Transverse colon (tissue), 4 donors: ENCODE data around the gene RPP30.

Experiments used
- CTCF ChIP-seq, 5 experiments: fragments of 200-600 bp in 3 of 5; fragments of 450-650 bp in 2 of 5; sonication (generic) in 3 of 5; IDR thresholded peaks; 1 replicate in 2 of 5; 2 replicates in 3 of 5; pipeline ENCODE4 v1.5.1; 2016 to 2017; ENCODE audit warnings: antibody characterized with exemption in 5 of 5, inconsistent platforms in 3 of 5, mild to moderate bottlenecking in 2 of 5, moderate library complexity in 1 of 5
- EP300 ChIP-seq: sonication (generic); formaldehyde crosslinking; IDR thresholded peaks from one replicate; pipeline ENCODE4 v1.6.1; 2017; ENCODE audit warnings: antibody characterized with exemption, low read depth
- POLR2A ChIP-seq: fragments of 450-650 bp; IDR thresholded peaks from one replicate; pipeline ENCODE4 v1.6.1; 2016; ENCODE audit warnings: antibody characterized with exemption, mild to moderate bottlenecking, moderate library complexity
- POLR2AphosphoS5 ChIP-seq, 3 donors: sonication (generic); formaldehyde crosslinking; IDR thresholded peaks; one replicate each; pipeline ENCODE4 v1.6.1; 2016; ENCODE audit warnings: antibody characterized with exemption in 3 of 3

GRCh38 chr10:90930971-90931871 is 59.4 kb downstream of the RPP30 start:
- no peak for TF ChIP-seq POLR2A
- TF ChIP-seq EP300 = no peak
- no peak for TF ChIP-seq CTCF (IDR thresholded peaks at IDR 0.05)
- no peak for TF ChIP-seq POLR2AphosphoS5 (IDR thresholded peaks at IDR 0.05)
